Hippocampal formation (tissue), 2 donors: ENCODE data around the gene PRKCE.
A peak's percentile ranks its signal among the peaks of the same experiment; 100 is the strongest.
"Not testable (repeated sequence)": the region's sequence is repeated elsewhere in the genome, so short reads cannot be mapped to it uniquely, and the experiment has no call there.

Experiments
- DNase-seq, 2 donors: peaks; one replicate each; lab custom pipeline; 2025; lab: John Stamatoyannopoulos, UW

The PRKCE gene

DNA sequence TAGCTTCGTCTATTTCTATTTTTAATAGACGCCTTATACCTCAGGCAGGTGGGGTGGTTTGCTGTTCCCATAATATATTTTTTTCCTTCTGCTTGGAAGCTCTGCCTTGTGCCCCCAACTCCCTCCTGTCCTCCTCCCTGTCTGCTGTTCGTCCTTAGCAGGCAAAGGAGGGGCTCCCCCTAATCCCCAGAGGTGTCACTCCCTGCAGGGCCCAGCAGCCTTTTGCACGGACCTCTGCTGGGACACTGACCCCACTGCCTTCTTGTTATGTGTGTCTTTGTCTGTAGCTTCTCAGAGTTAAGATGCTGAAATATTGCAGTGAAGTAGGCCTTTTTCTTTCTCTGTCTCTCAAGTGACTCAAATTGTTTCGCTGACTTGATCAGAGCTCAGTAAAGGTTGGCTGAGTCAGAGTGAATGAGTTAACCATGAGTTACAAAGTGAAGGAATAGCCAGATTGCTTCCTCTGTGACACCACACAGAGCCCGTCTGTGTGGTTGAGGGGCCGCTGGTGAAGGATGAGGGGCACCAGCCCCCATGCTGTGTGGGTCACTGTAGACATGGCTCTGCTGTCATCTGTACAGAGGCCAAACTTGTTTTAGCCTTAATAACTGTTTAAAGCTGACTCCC lies 47.7 kb downstream of the PRKCE start:
- no peak for DNase-seq

DNA sequence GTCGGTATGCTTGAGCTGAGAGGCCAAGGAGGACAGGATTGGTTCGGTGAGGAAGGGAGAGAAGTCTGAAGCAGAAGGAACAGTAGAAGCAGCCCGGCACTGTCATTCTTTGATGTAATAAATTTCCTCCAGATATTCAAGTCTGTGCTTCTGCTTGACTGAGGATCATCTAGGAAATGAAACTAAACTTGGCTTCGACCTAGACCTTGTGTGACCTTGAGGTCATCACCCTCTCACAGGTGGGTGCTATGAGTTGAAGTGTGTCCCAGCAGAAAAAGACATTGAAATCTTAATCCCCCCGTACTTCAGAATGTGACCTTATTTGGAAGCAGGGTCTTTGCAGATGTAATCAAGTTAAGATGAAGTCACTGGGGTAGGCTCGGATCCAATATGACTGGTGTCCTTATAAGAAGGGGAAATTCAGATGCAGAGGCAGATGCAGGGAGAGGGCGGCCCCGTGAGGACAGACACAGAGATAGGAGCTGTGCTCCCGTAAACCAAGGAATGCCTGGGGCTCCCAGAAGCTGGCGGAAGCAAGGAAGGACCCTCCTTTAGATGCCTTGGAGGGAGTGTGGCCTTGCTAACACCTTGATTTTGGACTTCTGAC lies 49.0 kb downstream of the PRKCE start:
- no peak for DNase-seq

DNA sequence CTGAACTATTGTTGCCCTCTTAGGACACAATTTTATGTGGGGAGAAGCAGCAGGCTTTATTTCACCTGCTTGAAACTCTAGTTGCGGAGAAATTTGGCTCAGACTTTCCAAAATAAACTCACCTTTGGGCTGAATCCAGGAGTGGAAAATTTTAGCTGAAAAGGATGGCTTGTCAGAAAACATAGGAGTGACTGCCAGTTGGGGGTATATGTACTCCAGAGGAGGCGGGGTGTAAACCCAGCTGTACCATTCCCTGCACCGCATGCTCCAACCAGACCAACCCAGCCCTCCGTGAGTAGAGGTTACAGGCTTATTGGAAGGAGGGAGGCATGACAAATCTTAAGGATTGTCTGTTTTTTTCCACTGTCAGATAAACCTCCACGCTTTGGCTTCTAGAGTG lies 53.8 kb downstream of the PRKCE start:
- DNase-seq: no peak

DNA sequence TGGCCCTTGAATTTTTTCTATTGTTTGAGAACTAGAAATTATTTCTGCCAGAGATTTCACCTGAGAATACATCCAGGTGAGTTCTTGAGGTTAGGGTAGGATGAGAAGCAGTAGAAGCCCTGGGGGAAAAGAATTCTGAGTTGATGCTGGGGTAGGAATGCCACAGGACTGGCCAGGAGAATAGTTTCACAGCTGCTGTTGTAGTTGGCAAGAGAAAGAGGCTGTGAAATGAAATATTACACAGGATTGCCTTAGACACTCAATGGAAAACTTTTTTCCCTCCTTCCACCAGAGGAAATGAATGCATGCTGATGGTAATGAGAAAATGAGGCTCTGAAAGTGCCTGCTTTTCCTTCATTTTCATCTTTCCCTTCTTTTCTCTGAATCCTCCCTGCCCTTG lies 54.6 kb downstream of the PRKCE start:
- DNase-seq: no peak

DNA sequence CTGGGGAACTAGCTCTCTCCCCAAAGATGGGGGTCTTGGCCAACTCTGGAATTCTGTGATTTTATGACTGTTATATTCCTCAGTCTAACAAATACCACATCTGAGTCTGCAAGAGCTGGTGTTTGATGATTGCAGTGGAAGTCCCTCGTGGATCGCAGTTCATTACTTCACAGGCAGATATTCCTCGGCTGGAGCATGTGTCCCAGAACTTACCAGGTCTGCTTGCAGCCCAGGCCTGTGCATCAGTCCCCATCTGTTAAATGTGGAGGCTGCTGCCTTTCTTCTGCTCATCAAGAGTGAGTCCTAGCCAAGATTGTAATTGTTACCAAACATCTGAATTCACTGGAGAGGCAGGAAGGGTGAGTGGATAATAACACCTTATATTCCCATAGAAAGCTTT lies 55.5 kb downstream of the PRKCE start:
- DNase-seq: no peak

DNA sequence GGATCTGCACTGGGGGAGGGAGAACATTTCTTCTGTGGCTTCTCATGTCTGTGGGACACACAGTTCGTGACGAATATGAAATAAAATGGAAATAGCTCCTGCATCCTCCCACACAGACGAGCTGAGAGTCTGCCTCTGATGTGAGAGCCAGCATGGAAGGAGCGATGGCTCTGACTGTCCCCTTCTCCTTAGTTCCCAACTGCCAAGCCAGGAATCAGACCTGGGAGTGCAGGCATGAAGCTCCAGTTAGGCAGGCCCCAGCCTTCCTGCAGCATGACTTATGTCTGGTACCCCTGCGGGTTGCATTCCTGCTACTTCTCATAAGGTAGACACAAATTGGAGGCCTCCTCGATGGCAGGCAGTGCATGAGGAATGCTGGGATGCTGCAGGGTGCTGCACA lies 56.2 kb downstream of the PRKCE start:
- DNase-seq: peak in 1 of 2 donors; percentile 18

DNA sequence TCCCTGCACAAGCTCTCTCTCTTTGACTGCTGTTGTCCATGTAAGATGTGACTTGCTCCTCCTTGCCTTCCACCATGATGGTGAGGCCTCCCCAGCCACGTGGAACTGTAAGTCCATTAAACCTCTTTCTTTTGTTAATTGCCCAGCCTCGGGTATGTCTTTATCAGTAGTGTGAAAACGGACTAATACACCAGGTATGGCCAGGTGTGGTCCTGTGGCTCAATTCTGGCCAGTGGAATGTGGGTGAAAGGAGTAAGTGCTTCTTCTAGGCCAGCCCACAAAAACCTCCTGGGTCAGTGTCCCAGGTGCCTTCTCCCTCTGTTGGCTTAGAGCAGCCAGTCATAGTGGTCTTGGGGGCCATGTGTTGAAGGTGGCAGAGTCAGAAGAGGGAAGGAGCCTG lies 57.0 kb downstream of the PRKCE start:
- DNase-seq: no peak

DNA sequence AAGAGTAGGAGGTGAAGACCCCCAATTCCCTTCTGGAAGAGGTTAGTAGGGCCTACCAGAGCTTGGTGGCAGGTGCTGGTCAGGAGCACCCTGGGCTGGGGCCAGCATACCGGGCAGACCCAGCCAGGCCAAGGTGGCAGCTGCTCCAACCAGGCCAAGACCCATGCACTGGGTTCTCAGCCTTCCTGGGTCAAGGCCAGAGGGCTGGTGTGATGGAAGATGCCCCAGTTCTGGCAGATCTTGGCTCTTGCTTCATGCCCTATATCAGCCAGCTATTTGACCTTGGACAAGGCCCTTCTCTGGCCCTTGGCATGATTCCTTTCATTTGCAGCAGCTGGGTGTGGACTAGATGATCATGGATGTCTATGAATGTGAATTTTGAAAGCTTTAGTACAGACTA lies 57.7 kb downstream of the PRKCE start:
- no peak for DNase-seq

DNA sequence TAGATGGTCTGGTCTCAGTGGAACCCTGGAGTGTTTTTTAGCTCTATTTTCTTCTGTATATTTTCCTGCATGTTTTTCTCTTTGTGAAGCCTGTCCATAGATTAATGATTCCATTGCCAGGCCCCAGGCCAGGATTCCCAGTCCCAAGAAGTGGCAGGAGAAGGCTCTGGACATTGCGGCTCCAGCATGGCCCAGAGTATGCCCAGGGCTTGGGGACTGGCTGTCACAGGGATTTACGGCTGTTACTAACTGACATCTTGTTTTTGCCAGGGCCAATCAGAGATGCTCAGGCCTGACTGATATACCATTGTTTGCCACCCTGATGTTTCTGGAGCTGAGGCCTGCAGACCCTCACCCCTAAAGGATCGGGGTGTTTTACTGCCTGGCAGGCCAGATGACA lies 59.0 kb downstream of the PRKCE start:
- DNase-seq: no peak

DNA sequence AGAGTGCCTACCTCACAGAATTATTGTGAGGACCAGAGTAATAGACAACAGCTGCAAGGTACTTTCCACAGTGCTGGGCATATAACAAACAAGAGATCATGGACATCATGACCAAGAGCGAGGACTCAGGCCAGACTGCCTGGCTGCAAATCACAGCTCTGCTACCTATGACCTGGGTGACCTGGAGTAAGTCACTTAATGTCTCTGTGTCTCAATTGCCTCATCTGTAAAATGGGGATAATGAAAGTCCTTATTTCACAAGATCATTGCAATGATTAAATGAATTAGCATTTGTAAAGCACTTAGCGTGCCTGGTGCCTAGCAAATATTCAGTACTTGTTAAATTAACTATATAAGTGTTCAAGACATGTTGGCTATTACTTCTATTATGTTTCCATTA lies 59.7 kb downstream of the PRKCE start:
- DNase-seq: no peak

DNA sequence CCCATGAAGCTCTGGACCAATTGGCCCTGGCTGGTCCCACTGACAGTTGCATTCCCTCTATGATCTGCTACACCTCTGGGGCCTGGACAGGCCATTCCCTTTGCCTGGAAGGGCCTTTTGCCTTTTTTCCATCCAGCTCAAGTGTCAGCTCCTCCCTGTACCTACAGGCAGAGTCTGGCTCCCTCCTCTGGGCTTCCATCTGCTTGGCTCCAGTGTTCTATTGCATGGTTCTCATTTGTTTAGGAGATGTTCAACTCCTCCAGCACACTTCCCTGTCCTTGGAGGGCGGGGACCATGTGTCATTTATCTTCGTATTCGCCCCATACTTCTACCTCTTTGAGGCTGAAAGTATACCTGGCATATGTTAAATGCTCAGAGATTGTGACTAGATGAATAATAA lies 61.1 kb downstream of the PRKCE start:
- no peak for DNase-seq

DNA sequence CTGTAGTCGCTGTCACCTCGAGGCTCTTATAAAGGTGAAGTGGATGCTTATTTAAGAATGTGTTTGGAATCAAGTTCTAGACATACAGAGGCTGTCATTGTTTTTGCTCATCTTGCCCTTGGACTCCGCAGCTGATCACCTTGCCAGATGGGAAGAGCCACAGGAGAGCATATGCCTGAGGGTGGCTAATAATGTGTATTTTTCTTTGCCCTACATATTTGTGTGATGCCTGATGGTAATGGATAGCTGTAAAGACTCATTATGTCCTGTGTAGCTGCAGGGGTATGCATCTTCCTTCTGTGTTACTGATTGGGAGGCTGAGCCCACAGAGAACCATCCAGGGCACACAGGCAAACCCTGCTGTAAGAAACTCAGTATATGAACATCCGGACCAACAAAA lies 61.7 kb downstream of the PRKCE start:
- DNase-seq: no peak

DNA sequence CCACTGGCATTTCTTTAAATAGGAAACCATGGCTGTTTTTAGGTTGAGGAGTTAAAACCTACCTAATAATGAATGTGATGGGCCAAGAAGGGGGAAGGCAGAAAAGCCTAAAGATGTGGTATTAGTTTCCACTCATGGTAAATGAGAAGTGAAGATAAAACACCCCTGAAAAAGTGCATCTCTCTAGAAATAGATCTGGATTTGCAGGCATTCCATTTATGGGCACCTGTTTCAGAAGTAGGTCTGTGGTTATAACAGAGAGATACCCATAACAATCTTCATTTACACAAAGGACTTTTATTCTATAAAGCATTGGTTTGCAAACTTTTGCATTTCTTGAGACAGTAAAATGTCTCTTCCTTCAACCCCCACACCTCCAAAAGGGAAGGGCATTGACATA lies 62.1 kb downstream of the PRKCE start:
- DNase-seq: no peak

DNA sequence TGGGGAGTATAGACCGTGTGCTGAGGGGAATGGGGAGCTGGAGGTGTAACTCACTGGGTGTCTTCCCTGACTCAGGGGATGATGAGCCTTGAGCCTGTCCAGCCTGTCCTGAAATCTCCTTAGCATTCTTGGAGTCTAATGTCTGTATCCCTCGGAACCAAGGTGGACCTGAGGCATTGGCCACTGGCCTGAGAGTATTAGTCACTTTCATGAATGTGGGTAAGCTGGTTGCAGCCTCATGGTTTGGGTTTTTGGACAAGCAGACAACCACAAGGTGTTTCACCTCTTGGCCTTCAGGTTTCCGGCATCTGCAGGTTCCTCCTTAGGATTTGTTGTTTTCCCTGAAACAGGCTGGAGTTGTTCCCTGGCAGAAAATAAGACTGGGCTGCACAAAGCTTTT lies 63.2 kb downstream of the PRKCE start:
- no peak for DNase-seq

DNA sequence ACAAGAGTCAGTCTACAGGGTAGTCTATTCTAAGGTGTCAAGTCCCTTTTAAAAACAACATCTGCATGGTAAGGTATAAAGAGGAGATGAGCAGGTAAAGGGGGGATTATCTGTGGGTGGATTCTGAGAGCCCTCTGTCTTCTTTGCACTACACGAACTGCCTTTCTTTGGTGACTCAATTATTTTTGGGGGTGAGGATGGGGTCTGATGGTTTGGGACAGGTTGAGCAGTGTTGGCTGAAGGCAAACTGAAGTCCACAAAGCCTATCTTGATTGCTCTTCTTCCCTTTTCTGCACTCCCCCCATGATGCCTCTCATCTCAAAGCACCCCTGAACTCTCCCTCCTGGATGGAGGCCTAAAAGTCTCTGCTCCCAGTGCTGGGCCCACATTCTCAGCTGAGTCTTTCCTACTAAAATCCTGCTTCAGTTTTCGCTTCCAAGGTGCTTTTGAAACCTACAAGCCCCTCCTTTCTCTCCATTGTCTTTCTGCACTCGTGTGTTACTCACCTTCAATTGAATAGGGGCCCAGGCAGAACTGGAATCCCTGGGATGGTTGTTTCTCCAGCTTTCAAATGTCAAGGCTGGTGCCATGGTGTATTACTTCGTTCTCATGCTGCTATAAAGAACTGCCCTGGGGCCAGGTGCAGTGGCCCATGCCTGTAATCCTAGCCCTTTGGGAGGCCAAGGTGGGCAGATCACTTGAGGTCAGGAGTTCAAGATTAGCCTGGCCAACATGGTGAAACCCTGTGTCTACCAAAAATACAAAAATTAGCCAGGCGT lies 64.3 kb downstream of the PRKCE start:
- no peak for DNase-seq

DNA sequence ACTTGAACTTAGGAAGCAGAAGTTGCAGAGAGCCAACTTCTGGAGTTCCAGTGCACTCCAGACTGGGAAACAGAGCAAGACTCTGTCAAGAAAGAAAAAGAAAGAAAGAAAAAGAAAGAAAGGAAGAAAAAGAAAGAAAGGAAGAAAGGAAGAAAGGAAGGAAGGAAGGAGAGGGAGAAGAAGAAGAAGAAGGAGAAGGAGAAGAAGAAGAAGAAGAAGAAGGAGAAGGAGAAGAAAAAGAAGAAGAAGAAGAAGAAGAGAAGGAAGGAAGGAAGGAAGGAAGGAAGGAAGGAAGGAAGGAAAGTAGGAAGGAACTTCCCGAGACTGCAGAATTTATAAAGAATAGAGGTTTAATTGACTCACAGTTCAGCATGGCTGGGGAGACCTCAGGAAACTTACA lies 65.0 kb downstream of the PRKCE start:
- not testable (repeated sequence) for DNase-seq

DNA sequence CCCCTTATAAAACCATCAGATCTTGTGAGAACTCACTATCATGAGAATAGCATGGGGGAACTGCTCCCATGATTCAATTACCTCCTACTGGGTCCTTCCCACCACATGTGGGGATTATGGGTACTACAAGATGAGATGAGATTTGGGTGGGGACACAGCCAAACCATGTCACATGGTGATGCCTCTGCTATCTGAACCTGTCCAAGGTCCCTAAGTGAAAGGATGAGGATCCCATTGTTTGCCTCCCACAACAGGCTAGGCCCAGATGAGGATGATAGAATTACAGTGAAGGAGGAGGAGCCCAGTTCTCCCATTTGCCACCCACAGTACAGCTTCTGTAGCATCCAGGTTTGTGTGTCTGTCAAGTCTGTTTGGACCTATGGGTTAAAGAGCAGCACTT lies 65.4 kb downstream of the PRKCE start:
- DNase-seq: no peak

DNA sequence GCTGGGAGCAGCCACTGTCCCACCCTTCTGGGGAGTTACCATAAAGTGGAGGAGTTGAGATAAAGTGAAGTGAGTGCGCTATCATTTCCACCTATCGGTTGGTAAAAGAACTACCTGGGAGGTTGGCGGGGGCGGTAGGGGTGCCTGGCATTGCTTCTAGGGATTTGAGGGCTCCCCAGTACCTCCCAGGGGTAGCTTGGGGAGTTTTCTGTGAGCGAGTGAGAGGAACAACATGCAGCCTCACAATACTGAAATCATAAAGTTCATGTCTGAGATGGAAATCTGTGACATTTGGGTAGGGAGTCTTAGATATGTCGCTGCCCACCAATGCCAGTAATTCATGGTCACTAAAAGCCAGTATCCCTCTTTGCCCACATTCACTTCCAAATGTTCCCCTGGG lies 68.7 kb downstream of the PRKCE start:
- no peak for DNase-seq

DNA sequence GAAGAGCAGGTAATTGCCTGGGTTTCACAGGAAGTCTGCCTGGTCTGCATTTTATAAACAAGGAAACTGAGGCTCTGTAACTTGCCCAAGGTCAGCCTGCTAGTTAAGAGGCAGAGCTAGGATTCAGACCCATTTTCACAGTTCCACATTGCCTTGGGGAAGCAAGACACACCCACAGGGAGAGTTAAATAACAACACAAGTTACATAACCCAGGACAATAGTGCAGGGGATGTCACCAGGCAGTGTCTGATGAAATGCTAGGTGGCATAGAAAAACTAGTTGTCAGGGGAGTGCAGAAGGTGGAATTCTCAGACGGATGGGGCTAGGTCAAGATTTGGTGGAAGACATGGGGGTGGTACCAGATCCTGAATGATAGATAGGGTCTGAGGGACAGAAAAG lies 69.7 kb downstream of the PRKCE start:
- DNase-seq: no peak

DNA sequence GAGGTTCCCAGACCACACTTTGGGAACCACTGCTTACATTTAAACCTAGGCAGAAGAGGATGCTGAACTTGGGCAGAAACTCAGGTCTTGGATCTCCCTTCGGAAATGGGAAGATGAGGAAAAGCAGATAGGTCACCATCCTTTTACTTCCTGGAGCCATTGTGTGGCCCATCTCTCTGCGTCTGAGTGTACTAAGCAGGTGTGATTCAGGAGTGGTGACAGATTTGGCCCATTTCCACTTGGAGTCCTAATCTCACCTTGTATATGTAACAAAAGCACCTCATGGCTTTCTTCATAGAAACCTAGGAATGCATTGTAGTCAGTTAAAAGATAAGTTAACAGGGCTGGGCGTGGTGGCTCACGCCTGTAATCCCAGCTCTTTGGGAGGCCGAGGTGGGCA lies 71.0 kb downstream of the PRKCE start:
- no peak for DNase-seq

DNA sequence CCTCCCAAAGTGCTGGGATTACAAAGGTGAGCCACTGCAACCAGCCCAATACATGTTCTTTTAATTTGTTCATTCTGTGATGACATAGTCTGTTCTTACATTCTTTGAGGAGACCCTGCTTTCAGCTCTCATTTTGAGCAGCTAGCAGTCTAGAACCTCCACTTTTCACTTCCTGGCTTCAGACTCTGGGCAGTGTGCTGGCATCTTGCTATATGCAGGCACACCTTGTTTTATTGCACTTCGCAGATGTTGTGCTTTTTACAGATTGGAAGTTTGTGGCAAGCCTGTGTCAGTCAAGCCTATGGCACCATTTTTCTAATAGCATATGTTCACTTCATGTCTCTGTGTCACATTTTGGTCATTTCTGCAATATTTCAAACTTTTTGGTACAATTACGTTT lies 72.4 kb downstream of the PRKCE start:
- no peak for DNase-seq

DNA sequence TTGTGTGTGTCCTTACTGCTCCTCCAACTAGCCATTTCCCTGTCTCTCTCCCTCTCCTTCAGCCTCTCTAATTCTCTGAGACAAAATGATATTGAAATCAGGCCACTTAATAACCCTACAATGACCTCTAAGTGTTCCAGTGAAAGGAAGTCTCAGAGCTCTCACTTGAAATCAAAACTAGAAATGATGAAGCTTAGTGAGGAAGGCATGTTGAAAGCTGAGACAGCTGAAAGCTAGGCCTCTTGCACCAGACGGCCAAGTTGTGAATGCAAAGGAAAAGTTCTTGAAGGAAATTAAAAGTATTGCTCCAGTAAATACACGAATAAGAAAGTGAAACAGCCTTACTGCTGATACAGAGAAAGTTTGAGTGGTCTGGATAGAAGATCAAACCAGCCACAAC lies 72.9 kb downstream of the PRKCE start:
- no peak for DNase-seq

DNA sequence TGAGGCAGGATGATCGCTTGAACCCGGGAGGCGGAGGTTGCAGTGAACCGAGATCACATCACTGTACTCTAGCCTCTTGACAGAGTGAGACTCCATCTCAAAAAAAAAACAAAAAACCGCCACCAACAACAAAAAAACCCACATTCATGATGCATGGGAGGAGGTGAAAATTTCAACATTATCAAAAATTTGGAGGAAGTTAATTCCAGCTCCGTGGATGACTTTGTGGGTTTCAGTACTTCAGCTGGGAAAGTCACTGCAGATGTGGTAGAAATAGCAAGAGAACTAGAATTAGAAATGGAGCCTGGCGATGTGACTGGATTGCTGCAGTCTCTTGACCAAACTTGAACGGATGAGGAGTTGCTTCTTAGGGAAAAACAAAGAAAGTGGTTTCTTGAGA lies 74.3 kb downstream of the PRKCE start:
- DNase-seq: no peak

DNA sequence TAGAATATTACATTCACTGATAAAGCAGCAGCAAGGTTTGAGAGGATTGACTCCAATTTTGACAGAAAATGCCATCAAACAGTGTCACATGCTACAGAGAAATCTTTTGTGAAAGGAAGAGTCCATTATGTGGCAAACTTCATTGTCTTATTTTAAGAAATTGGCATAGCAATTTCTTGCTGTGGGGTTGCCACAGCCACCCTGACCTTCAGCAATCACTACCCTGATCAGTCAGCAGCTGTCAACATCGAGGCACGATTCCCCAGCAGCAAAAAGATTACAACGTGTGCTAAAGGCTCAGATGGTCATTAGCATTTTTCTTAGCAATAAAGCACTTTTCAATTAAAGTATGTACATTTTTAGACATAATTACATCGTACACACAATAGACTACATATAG lies 74.7 kb downstream of the PRKCE start:
- DNase-seq: no peak
